Stromal cell of bone marrow (primary cell): ENCODE results near the gene ACSL1.
"Not testable (repeated sequence)": the region's sequence is repeated elsewhere in the genome, so short reads cannot be mapped to it uniquely, and the experiment has no call there.

Source experiments
- DNase-seq: peaks from one replicate; pipeline ENCODE4 v3.0.0-alpha.2; 2012; ENCODE audit warnings: low read depth

Gene ACSL1

DNA sequence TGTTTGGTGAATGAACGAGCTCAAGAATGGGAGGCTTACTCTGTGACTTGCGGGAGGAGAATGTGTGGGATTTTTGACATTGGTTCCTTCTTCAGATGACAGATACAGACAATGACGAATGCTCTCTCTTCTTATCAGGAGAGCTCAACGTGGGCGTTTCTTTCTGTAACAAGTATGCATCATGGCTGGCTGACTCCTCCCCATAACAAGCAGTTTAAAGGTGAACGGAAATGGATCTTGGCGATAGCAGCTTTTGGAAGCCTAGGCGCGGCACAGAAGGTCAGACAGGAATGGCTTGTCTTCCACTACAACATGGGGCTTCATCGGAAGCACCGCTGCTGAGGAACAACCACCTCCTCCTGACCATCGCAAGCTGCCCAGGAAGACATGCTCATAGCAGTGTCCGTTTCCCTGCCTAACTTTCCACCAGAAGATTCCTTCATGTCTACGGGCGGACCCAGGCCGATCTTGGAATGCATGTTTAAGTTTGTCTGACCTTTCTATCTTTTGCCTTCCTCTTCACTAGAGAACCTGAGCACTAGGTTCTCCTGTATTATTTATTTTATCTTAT is 18.3 kb upstream of the ACSL1 start:
- no peak for DNase-seq

- DNase-seq: not testable (repeated sequence)
Observed at GRCh38 chr4:184839075-184839399, 13.3 kb upstream of the ACSL1 start.

DNA sequence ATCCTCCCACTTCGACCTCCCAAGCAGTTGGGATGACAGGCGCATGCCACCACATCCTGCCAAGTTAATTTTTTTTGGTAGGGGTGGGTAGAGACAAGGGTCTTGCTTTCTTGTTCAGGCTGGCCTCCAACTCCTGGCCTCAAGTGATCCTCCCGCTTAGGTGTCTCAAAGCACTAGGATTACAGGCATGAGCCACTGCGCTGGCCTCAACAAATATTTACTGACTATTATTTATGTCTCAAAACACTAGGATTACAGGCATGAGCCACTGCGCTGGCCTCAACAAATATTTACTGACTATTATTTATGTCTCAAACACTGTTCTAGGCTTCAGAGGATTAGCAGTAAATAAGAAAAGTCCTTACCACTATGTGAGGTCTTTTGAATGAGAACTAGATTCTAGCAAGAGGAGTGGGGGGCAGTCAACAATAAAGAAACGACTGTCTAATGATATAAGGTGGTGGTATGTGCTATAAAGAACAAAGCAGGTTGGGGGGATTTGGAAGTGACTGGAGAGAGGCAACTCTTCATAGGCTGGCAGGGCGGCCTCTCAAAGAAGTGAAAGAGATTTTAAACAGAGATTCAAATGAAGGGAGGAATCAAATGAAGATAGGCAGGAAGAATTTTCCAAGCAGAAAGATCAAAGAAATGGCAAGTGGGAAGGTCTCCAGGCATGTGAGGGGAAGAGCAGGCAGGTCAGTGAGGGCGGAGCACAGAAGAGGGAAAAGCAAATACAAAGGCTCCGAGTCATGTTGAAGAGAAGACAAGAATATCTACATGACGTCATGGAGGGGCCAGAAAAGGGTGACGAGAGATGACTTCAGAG is 12.7 kb upstream of the ACSL1 start:
- no peak for DNase-seq

- no peak for DNase-seq
Observed at GRCh38 chr4:184836613-184837012, 10.8 kb upstream of the ACSL1 start.

GRCh38 chr4:184833046-184833838 is 7.5 kb upstream of the ACSL1 start:
- DNase-seq: no peak

- no peak for DNase-seq
Observed at GRCh38 chr4:184831153-184831552, 5.4 kb upstream of the ACSL1 start.

DNA sequence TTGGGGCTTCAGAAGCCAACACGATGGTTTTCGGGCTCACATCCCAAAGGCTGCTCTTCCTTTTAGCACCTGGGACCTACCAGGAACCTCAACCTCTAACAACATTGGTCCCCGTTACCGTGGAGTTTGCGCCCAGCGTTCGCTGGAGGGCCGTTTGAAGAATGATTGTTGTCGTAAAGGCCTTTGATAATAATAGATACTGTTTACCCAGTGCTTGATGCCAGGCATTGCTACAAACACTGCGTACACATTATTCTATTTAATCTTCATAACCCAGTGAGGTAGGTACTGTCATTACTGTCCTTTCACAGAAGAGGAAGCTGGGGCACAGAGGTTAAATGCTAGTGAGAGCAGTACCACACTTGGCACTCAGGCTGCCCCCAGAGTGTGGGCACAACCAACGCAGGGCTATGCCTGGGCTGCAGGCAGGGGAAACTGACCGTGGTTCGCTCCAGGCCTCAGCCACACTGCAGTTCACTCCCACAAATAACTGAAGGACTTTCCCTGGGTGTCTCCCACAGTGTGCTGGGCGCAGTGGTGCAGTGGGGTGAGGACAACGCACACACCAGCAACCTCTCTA is 1.0 kb upstream of the ACSL1 start:
- DNase-seq: no peak

GRCh38 chr4:184825141-184825895 is 450 bp downstream of the ACSL1 start:
- DNase-seq: no peak

DNA sequence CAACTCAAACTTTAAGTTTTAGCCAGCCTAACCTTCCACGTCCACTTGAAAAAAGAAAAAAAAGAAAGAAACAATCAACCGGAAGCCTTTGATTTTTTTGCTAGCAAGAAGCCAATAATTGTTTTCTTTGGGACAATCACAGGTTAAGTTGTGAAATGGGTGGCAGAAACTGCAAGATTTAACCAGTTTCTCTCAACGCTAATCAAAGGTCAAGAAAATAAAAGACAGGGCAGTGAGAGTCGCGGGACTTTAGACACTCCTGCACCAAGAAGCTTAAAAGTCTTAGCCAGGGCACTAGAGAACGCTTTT is 1.0 kb downstream of the ACSL1 start:
- no peak for DNase-seq

DNA sequence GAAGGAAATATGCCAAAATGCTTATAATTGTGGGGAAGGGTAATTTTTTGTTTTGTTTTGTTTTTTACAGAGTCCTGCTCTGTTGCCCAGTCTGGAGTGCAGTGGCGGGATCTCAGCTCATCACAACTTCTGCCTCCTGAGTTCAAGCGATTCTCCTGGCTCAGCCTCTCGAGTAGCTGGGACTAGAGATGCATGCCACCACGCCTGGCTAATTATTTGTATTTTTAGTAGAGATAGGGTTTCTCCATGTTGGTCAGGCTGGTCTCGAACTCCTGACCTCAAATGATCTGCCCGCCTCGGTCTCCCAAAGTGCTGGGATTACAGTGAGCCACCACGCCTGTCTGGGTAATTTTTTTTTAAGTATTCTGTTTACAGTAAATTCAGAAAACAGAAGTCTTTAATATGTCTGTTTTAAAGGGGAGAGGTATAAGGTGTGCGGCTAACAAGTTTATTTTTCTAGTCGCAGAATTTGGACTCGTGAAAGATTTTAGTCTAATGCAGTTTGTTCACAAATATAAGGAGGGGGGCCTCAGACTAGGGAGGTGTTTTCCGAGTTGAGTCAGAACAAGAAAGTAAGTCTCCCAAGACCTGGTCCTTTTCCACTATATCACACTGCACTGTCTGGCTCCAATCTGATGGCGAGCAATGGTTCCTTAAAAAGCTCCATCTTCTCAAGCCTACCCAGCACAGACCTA is 1.5 kb downstream of the ACSL1 start:
- no peak for DNase-seq

GRCh38 chr4:184823014-184823413 is 2.8 kb downstream of the ACSL1 start:
- DNase-seq: no peak

DNA sequence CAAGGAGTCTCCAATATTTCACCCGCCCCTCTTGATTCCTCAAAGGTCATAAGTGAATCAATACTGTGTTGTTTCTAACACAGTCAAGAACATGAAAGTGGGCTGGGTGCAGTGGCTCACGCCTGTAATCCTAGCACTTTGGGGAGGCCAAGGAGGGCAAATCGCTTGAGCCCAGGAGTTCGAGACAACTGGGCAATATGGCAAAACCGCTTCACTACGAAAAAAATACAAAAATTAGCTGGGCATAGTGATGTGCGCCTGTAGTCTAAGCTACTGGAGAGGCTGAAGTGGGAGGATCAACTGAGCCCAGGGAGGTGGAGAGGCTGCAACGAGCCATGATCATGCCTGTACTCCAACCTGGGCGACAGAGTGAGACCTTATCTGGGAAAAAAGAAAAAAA is 3.4 kb downstream of the ACSL1 start:
- no peak for DNase-seq

- no peak for DNase-seq
Observed at GRCh38 chr4:184821242-184821641, 4.5 kb downstream of the ACSL1 start.

DNA sequence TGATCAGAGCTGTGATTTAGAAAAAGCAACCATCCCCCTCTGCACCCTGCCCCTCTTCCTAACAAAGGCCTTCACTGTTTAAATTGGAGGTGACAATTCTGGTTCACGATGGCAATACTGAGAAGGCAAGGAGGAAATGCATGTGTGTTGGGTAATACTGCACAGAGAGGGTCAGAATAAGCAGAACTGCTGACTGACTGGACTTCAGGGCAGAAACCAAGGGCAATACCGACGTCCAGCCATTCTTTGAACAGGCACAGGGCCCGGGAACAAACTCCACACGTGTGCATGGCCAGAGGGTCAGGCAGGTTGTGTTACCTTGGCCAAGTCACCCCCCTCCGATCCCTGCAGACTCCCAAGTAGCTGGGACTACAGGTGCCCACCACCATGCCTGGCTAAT is 6.0 kb downstream of the ACSL1 start:
- DNase-seq: no peak

GRCh38 chr4:184818216-184818564 is 7.6 kb downstream of the ACSL1 start:
- DNase-seq: no peak

- no peak for DNase-seq
Observed at GRCh38 chr4:184817494-184818215, 8.1 kb downstream of the ACSL1 start.

- no peak for DNase-seq
Observed at GRCh38 chr4:184816962-184817361, 8.8 kb downstream of the ACSL1 start.

DNA sequence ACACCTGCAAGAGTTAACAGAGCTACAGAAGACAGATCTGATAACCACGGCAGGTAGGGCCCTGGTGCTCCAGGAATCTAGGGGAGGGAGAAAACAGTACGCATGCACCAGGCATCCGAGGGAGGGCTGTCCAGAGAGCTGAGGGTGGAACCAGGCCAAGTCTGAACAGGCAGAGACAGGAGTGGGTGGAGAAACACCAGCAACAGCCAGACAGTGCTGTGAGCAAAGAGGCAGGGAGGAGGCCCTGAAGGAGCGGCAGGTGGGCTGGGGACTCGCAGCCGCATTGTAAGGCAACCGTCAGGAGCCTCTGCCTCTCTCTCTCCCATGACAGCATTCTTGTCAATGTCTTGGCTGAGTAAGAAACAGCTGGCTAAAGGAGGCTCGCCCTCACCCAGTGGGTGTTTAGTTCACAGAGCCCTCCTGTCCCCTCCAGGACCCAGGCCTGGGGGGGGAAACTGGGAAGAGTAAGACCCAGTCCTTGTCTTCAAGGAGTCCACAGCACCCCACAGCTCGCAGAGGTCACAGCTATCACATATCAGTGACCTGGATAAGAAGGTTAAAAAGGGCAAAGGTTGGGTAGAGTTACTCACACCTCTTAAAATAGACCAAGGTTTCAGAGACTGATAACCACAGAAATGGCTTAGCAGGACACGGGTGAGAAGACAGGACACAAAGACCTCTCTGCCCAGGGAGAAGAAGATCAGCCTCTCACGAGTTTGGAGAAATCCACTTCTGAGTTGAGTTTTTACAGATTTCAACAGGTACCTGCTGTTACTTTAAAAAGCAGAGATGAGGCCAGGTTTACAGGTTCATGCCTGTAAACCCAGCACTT is 10.5 kb downstream of the ACSL1 start:
- no peak for DNase-seq

DNA sequence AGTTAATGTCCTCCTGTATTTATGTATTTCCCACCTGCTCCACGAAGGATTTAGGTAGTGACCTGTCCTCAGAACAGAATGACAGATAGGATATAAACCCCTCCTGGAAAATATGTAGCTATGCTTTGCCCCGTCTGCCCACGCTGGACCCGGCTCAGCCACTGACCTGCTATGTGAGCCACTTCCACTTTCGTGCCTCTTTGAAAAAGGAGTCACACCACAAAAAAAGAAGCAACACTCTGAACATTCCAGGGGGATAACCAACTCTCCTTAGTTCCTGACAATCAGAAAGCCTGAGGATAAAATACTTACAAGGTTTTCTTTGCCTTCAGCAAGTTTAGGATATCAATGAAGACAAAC is 11.1 kb downstream of the ACSL1 start:
- no peak for DNase-seq

DNA sequence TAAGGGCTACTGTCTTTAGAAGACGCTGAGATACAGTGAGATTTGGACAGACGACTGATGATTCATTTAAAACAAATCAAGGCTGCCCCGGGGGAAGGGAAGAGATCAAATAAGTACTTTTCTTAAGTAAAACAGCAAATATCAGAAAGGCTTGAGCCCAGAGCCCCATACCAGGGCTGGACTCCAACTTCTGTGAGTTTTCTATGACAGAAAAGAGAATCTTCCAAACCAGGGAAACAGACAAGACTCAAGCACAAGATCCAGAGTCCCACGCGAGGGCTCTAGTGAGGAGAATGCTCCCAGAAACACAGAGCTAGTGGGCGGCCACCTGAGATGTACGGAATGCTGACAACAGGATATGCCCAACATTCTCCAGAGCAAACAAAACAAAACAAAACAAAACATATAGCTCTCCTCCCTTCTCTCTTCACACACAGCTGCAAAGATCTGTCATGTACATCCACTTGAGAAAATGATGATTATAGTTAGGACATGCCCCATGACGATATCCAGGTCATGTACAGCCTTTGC is 13.1 kb downstream of the ACSL1 start:
- DNase-seq: no peak
